ENCODE results near the gene NBPF26. TPM values are rescaled to one million over a fixed set of nuclear protein-coding genes. Genes with fewer than 3 reads are reported as not detected.

NBPF26 gene
- total RNA-seq, 2 donors from 2014 or later = 11.4 to 16.7 TPM

Other genes starting within 250 kb of the NBPF26 start
- gene PPIAL4A, start 165.8 kb downstream of the NBPF26 start, total RNA-seq = not detected

Data from colonic mucosa (tissue), 2 donors.